ENCODE measurements around the gene TRIM59.

TRIM59 gene

GRCh38 chr3:160390565-160391138 lies 58.9 kb downstream of the TRIM59 start:
- H3K27me3 Mint-ChIP-seq: no peaks in the 10 kb centered on the region
- peaks cover 8% of the 10 kb centered on the region for H3K4me1 Mint-ChIP-seq
- peaks cover 3% of the 10 kb centered on the region for H3K36me3 Mint-ChIP-seq
- H3K9me3 Mint-ChIP-seq: no peaks in the 10 kb centered on the region
- peak; percentile 22 for ATAC-seq (ENCODE audit: low read depth)
- no peak overlapping the region for H3K27ac Mint-ChIP-seq
- no peak for DNase-seq (ENCODE audit: low spot score in 2 of 2)
- no peak overlapping the region for H3K4me3 Mint-ChIP-seq

All from memory B cell (primary cell).